K562 (cell line): ENCODE measurements around the gene ARL3.

Experiments
- CTCF ChIP-seq, 3 experiments: IDR thresholded peaks in 2 of 3; conservative IDR thresholded peaks in 1 of 3; 2 replicates each; pipeline ENCODE4 v1.5.1; 2011 to 2012; ENCODE audit warnings: low read length in 3 of 3, mild to moderate bottlenecking in 3 of 3, control low read depth in 2 of 3, improper control_type of control experiment in 1 of 3, inconsistent platforms in 1 of 3, low read depth in 1 of 3, mixed read lengths in 1 of 3, moderate library complexity in 1 of 3; ENCODE audit not compliant: insufficient read depth in 2 of 3
- FIP1L1 ChIP-seq: fragments of 200-400 bp; formaldehyde crosslinking; IDR thresholded peaks from 2 replicates; pipeline ENCODE4 v1.6.1; 2018; ENCODE audit warnings: mild to moderate bottlenecking, low read depth, low read length; ENCODE audit not compliant: poor library complexity, severe bottlenecking
- PHTF2 ChIP-seq: fragments of 250-450 bp; sonication (Bioruptor Pico); IDR thresholded peaks from 2 replicates; pipeline ENCODE4 v1.5.0; 2021; ENCODE audit warnings: mild to moderate bottlenecking
- SUPT5H ChIP-seq: fragments of 450-650 bp; IDR thresholded peaks from 2 replicates; pipeline ENCODE4 v1.6.1; 2016
- ZFP36 ChIP-seq: fragments of 150-350 bp; IDR thresholded peaks from 2 replicates; pipeline ENCODE4 v1.6.1; 2018; ENCODE audit warnings: low read length, low read depth; ENCODE audit not compliant: partially characterized antibody
- ZNF140 ChIP-seq: fragments of 250-450 bp; sonication (Bioruptor Pico); IDR thresholded peaks from 2 replicates; pipeline ENCODE4 v1.8.0; 2021; ENCODE audit warnings: moderate library complexity, mild to moderate bottlenecking, inconsistent platforms
- ZNF3 ChIP-seq: fragments of 250-450 bp; sonication (Bioruptor Pico); IDR thresholded peaks from 2 replicates; pipeline ENCODE4 v1.5.0; 2021; ENCODE audit warnings: mild to moderate bottlenecking, moderate library complexity
- ZNF583 ChIP-seq: fragments of 250-450 bp; sonication (Bioruptor Pico); IDR thresholded peaks from 2 replicates; pipeline ENCODE4 v1.4.0; 2020
- TF ChIP-seq, protein P1 (sequence below): fragments of 250-450 bp; sonication (Bioruptor Pico); IDR thresholded peaks from 2 replicates; pipeline ENCODE4 v1.5.0; 2020; ENCODE audit warnings: mild to moderate bottlenecking

DNA sequence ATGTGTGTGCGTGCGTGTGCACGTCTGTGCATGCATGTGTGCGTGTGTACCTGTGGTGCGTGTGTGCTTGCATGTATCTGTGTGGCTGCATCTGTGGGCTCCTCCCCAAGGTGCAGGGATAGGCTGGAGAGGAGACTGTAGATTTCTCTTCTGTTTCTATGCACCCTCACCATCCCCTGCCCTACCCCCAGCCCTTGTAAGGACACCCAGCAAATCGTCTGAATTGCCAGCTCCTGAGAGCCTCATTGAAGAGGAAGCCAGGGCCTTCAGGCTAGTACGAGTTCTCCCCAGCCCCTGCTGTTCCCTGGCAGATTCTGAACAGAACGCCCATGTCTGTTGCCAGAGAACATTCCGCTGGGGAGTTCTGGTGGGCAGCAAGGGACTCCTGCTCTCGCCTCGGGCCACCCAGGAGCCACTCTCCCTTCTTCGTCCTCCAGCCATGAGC is 86.9 kb downstream of the ARL3 start:
- TF ChIP-seq, protein P1, sequence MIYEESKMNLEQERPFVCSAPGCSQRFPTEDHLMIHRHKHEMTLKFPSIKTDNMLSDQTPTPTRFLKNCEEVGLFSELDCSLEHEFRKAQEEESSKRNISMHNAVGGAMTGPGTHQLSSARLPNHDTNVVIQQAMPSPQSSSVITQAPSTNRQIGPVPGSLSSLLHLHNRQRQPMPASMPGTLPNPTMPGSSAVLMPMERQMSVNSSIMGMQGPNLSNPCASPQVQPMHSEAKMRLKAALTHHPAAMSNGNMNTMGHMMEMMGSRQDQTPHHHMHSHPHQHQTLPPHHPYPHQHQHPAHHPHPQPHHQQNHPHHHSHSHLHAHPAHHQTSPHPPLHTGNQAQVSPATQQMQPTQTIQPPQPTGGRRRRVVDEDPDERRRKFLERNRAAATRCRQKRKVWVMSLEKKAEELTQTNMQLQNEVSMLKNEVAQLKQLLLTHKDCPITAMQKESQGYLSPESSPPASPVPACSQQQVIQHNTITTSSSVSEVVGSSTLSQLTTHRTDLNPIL (CRISPR knock-in tag) = no peak
- TF ChIP-seq ZNF140 = no peak
- TF ChIP-seq ZNF583 (CRISPR knock-in tag) = no peak
- TF ChIP-seq CTCF (IDR thresholded peaks at IDR 0.05 in 2 of 3, conservative IDR thresholded peaks at IDR 0.05 in 1 of 3; ENCODE audit: insufficient read depth in 2 of 3, low read depth in 1 of 3, low read length in 3 of 3) = no peak
- TF ChIP-seq ZFP36 = no peak
- TF ChIP-seq PHTF2 (CRISPR knock-in tag) = no peak
- TF ChIP-seq FIP1L1 = no peak
- TF ChIP-seq ZNF3 (CRISPR knock-in tag) = no peak
- no peak for TF ChIP-seq SUPT5H
